ENCODE measurements around the gene CDK13.

CDK13 gene

DNA sequence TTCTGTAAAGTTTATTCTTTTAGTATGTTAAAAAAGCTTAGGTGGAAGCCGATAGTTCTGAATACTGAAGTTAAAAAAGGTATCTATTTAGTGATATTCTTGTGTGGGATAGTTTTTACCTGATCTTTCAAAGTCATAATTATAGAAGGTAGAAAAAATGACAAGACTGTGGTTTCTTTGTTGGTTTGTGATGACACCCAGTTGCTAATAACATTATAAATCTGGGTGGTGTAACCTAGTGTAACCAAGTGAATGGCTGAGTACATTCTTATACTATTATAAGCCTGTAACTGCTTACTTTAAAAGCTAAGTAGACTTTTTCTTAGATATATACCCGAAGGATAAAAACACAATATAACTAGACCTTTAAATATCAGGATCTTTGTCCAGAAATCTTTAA is 2.3 kb downstream of the CDK13 start:
- TF ChIP-seq CTCF (IDR thresholded peaks at IDR 0.05; ENCODE audit: extremely low read depth, insufficient read depth, missing control alignments): no peak
- no peak for DNase-seq (ENCODE audit: low spot score)
- in situ Hi-C loops (cut with MboI; ENCODE audit: low pct_unique_long_range_greater_than_20kb, low sequenced_read_pairs, unreplicated experiment): loop anchor here (10.0 kb wide), 1 partner anchor 92 kb away; no protein-coding TSS in a partner anchor

GRCh38 chr7:39952803-39953202 is 2.7 kb downstream of the CDK13 start:
- no peak for DNase-seq (ENCODE audit: low spot score)
- no peak for TF ChIP-seq CTCF (IDR thresholded peaks at IDR 0.05; ENCODE audit: extremely low read depth, insufficient read depth, missing control alignments)
- in situ Hi-C loops (cut with MboI; ENCODE audit: low pct_unique_long_range_greater_than_20kb, low sequenced_read_pairs, unreplicated experiment): loop anchor here (10.0 kb wide), 1 partner anchor 92 kb away; no protein-coding TSS in a partner anchor

DNA sequence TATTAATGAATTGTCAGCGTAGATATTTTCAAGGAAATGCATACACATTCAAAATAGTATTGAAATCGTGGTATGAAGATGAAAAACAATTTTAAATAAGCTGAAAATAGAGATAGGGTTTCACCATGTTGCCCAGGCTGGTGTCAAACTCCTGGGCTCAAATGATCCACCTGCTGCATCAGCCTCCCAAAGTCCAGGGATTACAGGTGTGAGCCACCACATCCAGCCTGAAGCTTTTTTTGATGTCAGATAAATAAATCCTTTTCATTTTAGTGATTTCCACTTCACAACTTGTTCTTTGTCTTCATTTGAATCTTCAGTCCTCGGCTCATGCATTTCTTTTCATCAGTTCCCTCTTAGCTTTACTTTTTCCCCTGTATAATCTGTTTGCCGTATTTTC is 4.6 kb downstream of the CDK13 start:
- in situ Hi-C loops (cut with MboI; ENCODE audit: low pct_unique_long_range_greater_than_20kb, low sequenced_read_pairs, unreplicated experiment): loop anchor here (10.0 kb wide), 1 partner anchor 90 kb away; no protein-coding TSS in a partner anchor

DNA sequence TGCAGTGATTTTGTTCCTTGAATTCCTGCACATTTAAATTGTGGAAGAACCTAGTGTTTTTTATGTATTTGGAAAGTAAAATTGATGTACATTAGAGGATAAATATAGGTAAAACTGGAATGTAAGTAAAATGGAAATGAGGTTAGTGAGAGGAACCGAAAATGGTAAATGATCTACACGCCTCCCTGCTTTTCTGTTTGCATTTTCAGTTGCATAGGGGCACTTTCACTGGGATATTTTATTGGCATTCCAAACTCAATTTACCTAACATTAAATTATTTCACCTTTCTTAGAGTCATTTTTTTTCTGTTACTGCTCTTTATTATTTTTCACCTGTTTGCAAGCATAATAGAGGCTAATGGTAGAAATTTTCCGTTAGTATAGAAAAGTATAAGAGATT is 8.0 kb downstream of the CDK13 start:
- no peak for TF ChIP-seq CTCF (IDR thresholded peaks at IDR 0.05; ENCODE audit: extremely low read depth, insufficient read depth, missing control alignments)
- in situ Hi-C loops (cut with MboI; ENCODE audit: low pct_unique_long_range_greater_than_20kb, low sequenced_read_pairs, unreplicated experiment): loop anchor here (10.0 kb wide), 1 partner anchor 87 kb away; no protein-coding TSS in a partner anchor
- no peak for DNase-seq (ENCODE audit: low spot score)

More for the DNA sequence above, 4.6 kb downstream of the CDK13 start:
- TF ChIP-seq CTCF (IDR thresholded peaks at IDR 0.05; ENCODE audit: extremely low read depth, insufficient read depth, missing control alignments): no peak
- no peak for DNase-seq (ENCODE audit: low spot score)

GRCh38 chr7:39967406-39968161 is 17.5 kb downstream of the CDK13 start:
- no peak for DNase-seq (ENCODE audit: low spot score)
- in situ Hi-C loops (cut with MboI; ENCODE audit: low pct_unique_long_range_greater_than_20kb, low sequenced_read_pairs, unreplicated experiment): no loop called here
- no peak for TF ChIP-seq CTCF (IDR thresholded peaks at IDR 0.05; ENCODE audit: extremely low read depth, insufficient read depth, missing control alignments)

GRCh38 chr7:39969431-39969830 is 19.4 kb downstream of the CDK13 start:
- in situ Hi-C loops (cut with MboI; ENCODE audit: low pct_unique_long_range_greater_than_20kb, low sequenced_read_pairs, unreplicated experiment): no loop called here
- DNase-seq (ENCODE audit: low spot score): no peak
- no peak for TF ChIP-seq CTCF (IDR thresholded peaks at IDR 0.05; ENCODE audit: extremely low read depth, insufficient read depth, missing control alignments)
